ENCODE data around the gene GLS2.

- TF ChIP-seq CTCF (IDR thresholded peaks at IDR 0.05; ENCODE audit: insufficient read depth, low read length, poor library complexity, severe bottlenecking) (no peak), EZH2phosphoT487 (conservative IDR thresholded peaks at IDR 0.05; ENCODE audit: low read length) (no peak)
Observed at GRCh38 chr12:56457817-56458216, 30.1 kb downstream of the GLS2 start.
